Stimulated activated naive B cell treated with anti-CD40 and anti-IgM and Interleukin-4, amounts not matched to agents 10 μg/mL and 1 μg/mL and 100 μg/mL, for 72 hours (primary cell): ENCODE data around the gene UBE2R2.
"Not testable (repeated sequence)": the region's sequence is repeated elsewhere in the genome, so short reads cannot be mapped to it uniquely, and the experiment has no call there.

Experiments
- ATAC-seq, 2 donors: fragments of 150-1000 bp; cut with Tn5 transposase; replicated peaks; 2 replicates each; pipeline ENCODE4 v1.10.0; 2021; ENCODE audit warnings: moderate library complexity in 1 of 2
- DNase-seq: peaks from one replicate; pipeline ENCODE4 v3.0.0; 2021
- H3K27ac Mint-ChIP-seq: one replicate; pipeline ENCODE4 v1.8.0; 2022; ENCODE audit warnings: mild to moderate bottlenecking, mixed read lengths
- H3K27me3 Mint-ChIP-seq, 2 donors: one replicate each; pipeline ENCODE4 v1.8.0; 2022; ENCODE audit warnings: mixed read lengths in 2 of 2
- H3K36me3 Mint-ChIP-seq, 2 donors: one replicate each; pipeline ENCODE4 v1.8.0; 2022; ENCODE audit warnings: mixed read lengths in 2 of 2, mild to moderate bottlenecking in 1 of 2
- H3K4me1 Mint-ChIP-seq, 2 donors: one replicate each; pipeline ENCODE4 v1.8.0; 2022; ENCODE audit warnings: mixed read lengths in 2 of 2, mild to moderate bottlenecking in 1 of 2
- H3K4me3 Mint-ChIP-seq, 2 donors: one replicate each; pipeline ENCODE4 v1.8.0; 2022; ENCODE audit warnings: mild to moderate bottlenecking in 2 of 2, mixed read lengths in 2 of 2, moderate library complexity in 1 of 2
- H3K9me3 Mint-ChIP-seq, 2 donors: one replicate each; pipeline ENCODE4 v1.8.0; 2022; ENCODE audit warnings: mixed read lengths in 2 of 2, mild to moderate bottlenecking in 1 of 2

The UBE2R2 gene, protein sequence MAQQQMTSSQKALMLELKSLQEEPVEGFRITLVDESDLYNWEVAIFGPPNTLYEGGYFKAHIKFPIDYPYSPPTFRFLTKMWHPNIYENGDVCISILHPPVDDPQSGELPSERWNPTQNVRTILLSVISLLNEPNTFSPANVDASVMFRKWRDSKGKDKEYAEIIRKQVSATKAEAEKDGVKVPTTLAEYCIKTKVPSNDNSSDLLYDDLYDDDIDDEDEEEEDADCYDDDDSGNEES

DNA sequence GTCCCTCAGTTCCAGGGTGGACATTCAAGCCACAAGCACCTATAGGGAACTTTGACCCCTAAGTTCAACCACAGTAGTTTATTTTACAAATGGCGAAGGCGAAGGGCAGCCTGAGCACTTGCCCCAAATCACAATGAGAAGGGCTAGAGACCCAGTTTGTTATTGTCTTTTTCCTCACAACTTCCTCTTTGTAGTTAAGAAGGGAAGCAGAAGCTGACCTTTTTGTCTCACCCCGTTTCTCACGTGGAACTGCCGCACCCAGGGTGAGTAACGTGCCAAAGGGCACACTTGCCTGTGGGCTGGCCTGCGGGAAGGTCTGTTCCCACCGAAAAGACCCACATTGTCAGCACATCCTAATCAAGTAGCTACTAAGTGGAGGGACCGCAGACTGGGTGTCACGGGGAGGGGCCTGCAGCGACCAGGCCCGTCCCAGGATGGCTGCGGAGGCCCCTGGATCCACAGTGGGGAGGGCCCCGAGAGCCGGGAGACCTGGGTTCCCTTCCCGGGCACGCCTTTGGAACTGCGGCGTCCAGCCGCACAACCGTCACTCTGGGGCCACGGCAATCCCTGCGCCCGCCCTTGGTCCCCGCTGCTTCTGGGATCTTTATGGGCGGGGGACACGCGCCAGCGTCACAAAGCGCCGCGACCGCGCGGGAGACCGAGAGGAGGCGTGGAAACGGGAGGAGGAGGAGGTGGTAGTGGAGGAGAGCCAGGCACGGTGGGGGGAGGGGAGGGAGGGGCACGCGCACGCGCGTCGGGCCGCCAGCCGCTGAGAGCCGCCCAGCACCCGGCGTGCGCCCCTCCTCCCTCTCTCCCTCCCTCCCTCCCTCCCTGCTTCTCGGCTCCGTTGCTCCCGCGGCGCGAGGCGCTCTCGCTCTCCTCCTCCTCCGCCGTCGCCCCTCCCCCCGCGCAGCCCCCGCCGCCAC is at the start of gene UBE2R2:
Gene UBE2R2 (plus strand): TSS at position 834 of the 926 bp plus-strand sequence. CDS start 598 bp downstream, outside the sequence.
- DNase-seq = peak; percentile 87
- peak within 1 kb of the TSS; percentile 85 to 93 for H3K4me3 Mint-ChIP-seq
- peaks cover 30 to 63% of the 10 kb centered on the region in 2 donors for H3K4me1 Mint-ChIP-seq
- H3K9me3 Mint-ChIP-seq = no peaks in the 10 kb centered on the region
- no peaks in the 10 kb centered on the region for H3K27me3 Mint-ChIP-seq
- peaks cover 4 to 5% of the 10 kb centered on the region in 2 donors for H3K36me3 Mint-ChIP-seq
- peak within 1 kb of the TSS; percentile 98 for H3K27ac Mint-ChIP-seq
- peak; percentile 81 to 84 for ATAC-seq

DNA sequence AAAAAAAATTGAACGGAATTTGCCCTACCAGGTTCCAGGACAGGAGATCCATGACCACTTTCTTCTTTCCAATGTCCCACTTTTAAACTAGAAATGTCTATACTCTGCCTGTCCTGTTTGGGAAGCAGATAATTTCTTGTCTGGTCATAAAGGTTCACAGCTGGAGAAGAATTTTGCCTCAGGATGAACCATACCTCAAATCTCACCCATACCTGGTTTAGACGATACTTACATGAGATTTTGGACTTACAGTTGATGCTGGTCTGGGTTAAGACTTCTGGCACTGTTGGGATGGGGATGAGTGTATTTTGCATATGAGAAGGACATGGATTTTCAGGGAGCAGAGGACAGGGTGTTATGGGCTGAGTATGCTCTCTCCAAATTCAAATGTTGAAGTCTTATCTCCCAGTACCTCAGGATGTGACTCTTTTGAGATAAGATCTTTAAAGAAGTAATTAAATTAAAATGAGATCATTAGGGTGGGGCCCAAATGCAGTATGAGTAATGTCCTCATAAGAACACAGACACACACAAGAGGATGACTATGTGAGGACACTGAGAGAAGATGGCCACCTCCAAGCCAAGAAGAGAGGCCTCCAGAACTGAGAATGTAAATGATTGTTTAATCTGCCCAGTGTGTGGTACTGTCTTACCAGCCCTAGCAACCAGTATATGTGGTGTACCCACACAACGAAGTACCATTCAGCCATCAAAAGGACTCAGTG is 46.6 kb upstream of the UBE2R2 start:
- ATAC-seq, H3K9me3 Mint-ChIP-seq, DNase-seq, H3K4me3 Mint-ChIP-seq, H3K36me3 Mint-ChIP-seq, H3K27me3 Mint-ChIP-seq, H3K27ac Mint-ChIP-seq, H3K4me1 Mint-ChIP-seq: not testable (repeated sequence)

DNA sequence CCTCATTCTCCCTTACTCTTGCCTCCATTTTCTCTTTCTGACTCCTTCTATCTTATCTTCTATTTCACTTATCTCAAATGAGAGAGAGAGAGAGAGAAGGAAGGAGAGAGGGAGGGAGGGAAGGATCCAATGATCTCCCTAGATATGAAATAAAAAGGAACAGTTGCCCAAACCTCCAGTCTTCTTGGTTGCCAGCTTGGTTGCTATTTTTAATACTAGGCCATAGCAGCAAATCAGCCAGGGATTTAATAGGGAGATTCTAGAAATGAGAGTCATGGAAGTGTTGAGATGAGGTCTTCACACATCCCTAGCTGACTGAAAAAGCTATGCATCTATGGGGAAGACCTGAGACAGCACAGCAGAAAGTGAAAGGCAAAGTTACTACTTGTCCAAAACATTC is 43.8 kb upstream of the UBE2R2 start:
- not testable (repeated sequence) for H3K27ac Mint-ChIP-seq, DNase-seq, H3K9me3 Mint-ChIP-seq, H3K27me3 Mint-ChIP-seq, H3K4me1 Mint-ChIP-seq, ATAC-seq, H3K4me3 Mint-ChIP-seq, H3K36me3 Mint-ChIP-seq

DNA sequence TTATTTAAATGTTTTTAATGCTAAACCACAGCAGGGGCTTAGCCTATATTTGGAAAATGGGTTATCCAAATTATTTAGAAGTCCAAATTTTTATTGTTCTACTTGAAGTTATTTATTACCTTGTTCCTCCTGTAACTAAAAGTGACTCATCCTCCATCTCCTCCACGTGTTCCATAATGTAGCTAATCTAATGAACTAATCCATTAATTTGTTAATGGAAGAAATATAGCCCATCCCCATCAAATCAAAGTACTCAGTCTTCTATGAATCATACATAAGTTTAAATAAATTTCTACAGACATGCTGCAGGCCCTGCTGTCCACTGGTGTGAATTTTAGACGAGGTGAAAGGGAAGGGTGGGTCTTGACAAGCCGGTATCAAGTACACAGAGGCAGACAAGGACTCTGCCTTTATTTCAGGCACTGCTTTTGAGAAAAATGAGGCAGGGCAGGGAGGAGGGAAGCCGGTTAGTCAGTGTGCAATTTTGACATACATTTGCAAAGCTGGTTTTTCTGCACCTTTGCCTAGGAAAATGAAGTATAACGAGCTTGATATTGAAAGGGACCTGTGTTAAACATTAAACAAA is 42.8 kb upstream of the UBE2R2 start:
- H3K4me1 Mint-ChIP-seq, DNase-seq, H3K4me3 Mint-ChIP-seq, H3K9me3 Mint-ChIP-seq, H3K27ac Mint-ChIP-seq, H3K36me3 Mint-ChIP-seq, ATAC-seq, H3K27me3 Mint-ChIP-seq: not testable (repeated sequence)

DNA sequence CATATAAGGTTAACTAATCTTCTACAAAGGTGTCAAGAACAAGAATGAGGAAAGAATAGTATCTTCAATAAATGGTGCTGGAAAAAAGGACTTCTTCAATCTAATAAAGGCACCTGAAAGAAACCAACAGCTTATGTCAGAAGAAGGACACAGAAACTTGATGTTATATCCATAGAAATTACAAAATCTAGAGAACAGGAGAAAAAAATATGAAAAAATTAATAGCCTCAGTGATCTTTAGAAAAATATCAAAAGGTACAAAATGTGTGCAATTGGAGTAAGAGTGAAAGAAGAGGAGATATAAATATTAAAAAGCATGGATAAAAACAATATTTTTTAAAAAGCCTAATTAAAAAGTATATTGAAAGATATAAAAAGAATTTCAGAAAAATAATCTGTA is 40.4 kb upstream of the UBE2R2 start:
- H3K27ac Mint-ChIP-seq = no peak overlapping the region
- H3K36me3 Mint-ChIP-seq = no peaks in the 10 kb centered on the region
- H3K27me3 Mint-ChIP-seq = peaks cover 7 to 9% of the 10 kb centered on the region in 2 donors
- no peak for ATAC-seq
- H3K4me1 Mint-ChIP-seq = peaks cover 5 to 8% of the 10 kb centered on the region in 2 donors
- no peaks in the 10 kb centered on the region for H3K9me3 Mint-ChIP-seq
- no peak overlapping the region for H3K4me3 Mint-ChIP-seq
- no peak for DNase-seq

DNA sequence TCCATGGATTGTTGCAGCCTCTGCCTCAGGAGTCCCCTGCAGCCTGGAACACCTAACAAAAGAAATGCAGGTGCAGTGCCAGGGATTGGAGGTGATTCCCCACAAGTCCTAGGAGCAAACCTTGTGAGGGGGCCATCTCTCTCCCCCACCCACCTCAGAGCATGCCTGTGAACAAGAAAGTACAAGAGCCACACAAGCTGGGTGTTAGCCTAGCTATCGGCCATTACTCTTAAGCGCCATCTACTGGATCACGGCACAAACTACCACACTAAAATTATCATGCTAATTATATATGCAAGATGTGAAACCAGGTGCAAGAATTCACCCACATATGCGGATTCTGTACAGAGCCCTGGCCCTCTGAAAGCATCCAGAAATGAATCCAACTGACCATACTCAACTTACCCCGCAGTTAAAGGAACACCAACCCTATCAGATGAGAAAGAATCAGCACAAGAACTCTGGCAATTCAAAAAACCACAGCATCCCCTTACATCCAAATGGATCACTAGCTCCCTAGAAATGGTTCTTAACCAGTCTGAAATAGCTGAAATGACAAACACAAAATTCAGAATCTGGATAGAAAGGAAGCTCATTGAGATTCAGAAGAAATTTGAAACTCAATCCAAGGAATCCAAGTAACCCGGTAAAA is 38.1 kb upstream of the UBE2R2 start:
- ATAC-seq (peak; percentile 91), DNase-seq (peak; percentile 36)
- Mint-ChIP-seq H3K36me3 (no peaks in the 10 kb centered on the region), H3K27me3 (peaks cover 4 to 7% of the 10 kb centered on the region in 2 donors), H3K27ac (no peak overlapping the region), H3K9me3 (peaks cover 0 to 2% of the 10 kb centered on the region in 2 donors), H3K4me1 (peaks cover 5 to 8% of the 10 kb centered on the region in 2 donors), H3K4me3 (no peak overlapping the region)

DNA sequence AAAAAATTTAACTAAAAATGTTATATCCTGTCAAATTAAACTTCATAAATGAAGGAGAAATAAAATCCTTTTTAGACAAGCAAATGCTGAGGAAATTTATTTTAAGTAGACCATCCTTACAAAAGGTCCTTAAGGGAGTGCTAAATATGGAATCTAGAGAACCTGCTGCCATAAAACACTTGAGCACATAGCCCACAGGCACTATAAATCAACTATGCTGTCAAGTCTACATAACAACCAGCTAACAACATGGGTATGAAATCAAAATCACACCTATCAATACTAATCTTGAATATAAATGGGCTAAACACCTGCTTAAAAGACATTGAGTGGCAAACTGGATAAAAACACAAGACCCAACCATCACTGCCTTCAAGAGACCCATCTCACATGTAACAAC is 36.7 kb upstream of the UBE2R2 start:
- DNase-seq (no peak), ATAC-seq (no peak)
- Mint-ChIP-seq H3K27ac (no peak overlapping the region), H3K27me3 (peaks cover 0 to 7% of the 10 kb centered on the region in 2 donors), H3K36me3 (no peaks in the 10 kb centered on the region), H3K9me3 (peaks cover 0 to 2% of the 10 kb centered on the region in 2 donors), H3K4me3 (no peak overlapping the region), H3K4me1 (peaks cover 5 to 8% of the 10 kb centered on the region in 2 donors)

DNA sequence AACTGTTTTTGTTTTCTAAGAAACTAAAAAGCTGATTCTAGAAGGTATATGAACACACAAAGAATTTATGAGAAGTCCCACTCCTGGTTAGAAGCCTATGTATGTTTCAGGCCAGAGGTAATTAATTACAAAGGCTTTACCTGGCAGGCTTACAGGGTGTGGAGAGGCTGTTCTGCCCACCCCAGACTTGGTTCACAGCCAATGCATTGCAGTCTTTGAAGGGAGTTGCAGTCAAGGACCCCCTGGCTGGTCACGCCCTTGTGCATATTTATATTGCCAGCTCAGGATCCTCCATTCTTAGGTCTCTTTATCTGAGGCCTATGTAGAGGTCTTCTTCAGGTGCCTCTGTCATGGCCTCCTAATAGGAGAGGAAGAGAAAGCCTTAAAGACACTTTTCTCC is 35.2 kb upstream of the UBE2R2 start:
- Mint-ChIP-seq H3K4me1 (peaks cover 5 to 8% of the 10 kb centered on the region in 2 donors), H3K4me3 (no peak overlapping the region), H3K36me3 (no peaks in the 10 kb centered on the region), H3K27me3 (peaks cover 0 to 15% of the 10 kb centered on the region in 2 donors), H3K9me3 (peaks cover 0 to 2% of the 10 kb centered on the region in 2 donors), H3K27ac (no peak overlapping the region)
- ATAC-seq (no peak), DNase-seq (no peak)

DNA sequence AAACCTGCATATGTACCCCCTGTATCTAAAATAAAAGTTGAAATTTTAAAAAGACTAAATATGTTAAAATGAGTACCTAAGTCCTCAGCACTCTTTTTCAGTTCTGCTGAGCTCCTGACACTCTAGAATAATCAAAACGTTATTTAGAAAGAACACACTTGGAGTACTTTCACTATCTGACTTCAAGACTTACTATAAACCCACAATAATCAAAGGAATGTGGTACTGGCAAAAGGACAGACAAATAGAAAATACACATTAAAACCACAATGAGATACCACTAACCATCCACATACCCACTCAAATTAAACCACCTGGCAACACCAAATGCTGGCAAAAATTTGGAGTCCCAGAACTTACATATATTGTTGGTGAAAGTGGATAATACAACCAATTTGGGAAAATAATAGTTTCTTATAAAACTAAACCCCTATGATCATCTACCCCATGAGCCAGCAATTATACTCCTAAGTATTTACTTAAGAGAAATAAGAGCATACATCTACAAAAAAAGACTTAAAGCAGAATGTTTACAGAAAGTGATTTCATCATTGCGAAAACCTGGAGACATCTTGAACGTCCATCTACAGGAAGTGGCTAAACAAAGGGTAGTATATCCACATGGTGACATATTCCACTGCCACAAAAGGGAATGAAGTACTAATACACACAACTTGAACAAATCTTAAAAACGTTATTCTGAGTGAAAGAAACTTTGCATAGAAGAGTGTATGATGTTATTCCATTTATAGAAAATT is 34.4 kb upstream of the UBE2R2 start:
- Mint-ChIP-seq H3K36me3 (no peaks in the 10 kb centered on the region), H3K4me3 (no peak overlapping the region), H3K27ac (no peak overlapping the region), H3K9me3 (peaks cover 0 to 2% of the 10 kb centered on the region in 2 donors), H3K27me3 (peaks cover 0 to 15% of the 10 kb centered on the region in 2 donors), H3K4me1 (peaks cover 5 to 8% of the 10 kb centered on the region in 2 donors)
- DNase-seq (no peak), ATAC-seq (no peak)

DNA sequence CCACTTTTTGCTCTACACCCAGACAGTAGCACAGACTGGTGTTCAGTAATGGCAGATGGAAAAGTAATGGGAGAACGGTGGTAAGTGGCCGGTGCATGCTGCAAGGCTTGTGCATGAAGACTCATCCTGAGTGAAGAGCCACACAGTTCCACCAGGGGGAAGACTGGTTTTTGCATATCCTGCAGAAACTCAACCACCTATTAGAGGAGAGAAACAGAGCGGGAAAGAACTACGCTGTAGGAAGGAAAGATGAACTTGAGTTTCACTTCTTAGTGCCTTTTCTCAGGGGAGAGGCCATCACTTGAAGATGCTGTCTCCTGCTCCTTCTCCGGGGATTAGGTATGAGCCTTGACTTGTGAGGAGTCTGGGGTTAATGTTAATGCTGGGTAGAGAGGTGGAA is 31.0 kb upstream of the UBE2R2 start:
- DNase-seq (no peak), ATAC-seq (peak in 1 of 2 donors; percentile 23)
- peaks cover 0 to 15% of the 10 kb centered on the region in 2 donors for H3K27me3 Mint-ChIP-seq
- peaks cover 0 to 2% of the 10 kb centered on the region in 2 donors for H3K9me3 Mint-ChIP-seq
- H3K36me3 Mint-ChIP-seq = no peaks in the 10 kb centered on the region
- no peak overlapping the region for H3K27ac Mint-ChIP-seq
- H3K4me3 Mint-ChIP-seq = no peak overlapping the region
- H3K4me1 Mint-ChIP-seq = no peaks in the 10 kb centered on the region

GRCh38 chr9:33786681-33787080 is 30.3 kb upstream of the UBE2R2 start:
- H3K36me3 Mint-ChIP-seq = no peaks in the 10 kb centered on the region
- DNase-seq (no peak), ATAC-seq (no peak)
- no peaks in the 10 kb centered on the region for H3K4me1 Mint-ChIP-seq
- peaks cover 0 to 2% of the 10 kb centered on the region in 2 donors for H3K9me3 Mint-ChIP-seq
- H3K4me3 Mint-ChIP-seq = no peak overlapping the region
- H3K27me3 Mint-ChIP-seq = peaks cover 0 to 16% of the 10 kb centered on the region in 2 donors
- no peak overlapping the region for H3K27ac Mint-ChIP-seq

DNA sequence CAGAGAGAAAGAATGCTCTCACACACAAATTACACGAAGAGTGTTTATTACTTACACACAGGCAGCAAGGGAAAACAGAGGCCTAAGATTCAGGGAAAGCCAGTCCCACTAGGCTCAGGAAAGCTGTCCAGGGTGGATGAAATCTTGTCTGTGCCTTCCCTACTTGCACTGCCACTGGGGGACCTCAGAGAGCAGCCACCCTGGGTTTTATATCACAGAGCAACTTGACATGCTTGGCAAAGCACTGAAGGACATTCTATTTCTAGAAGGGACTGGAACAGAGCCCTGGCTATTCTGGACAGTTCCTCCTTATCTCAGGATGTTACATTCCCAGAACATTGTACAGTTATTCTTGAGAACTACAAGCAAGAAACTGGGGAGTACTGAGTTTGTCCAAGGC is 29.1 kb upstream of the UBE2R2 start:
- Mint-ChIP-seq H3K27me3 (peaks cover 0 to 21% of the 10 kb centered on the region in 2 donors), H3K4me1 (no peaks in the 10 kb centered on the region), H3K27ac (no peak overlapping the region), H3K9me3 (peaks cover 0 to 2% of the 10 kb centered on the region in 2 donors), H3K36me3 (no peaks in the 10 kb centered on the region), H3K4me3 (no peak overlapping the region)
- DNase-seq (no peak), ATAC-seq (no peak)

DNA sequence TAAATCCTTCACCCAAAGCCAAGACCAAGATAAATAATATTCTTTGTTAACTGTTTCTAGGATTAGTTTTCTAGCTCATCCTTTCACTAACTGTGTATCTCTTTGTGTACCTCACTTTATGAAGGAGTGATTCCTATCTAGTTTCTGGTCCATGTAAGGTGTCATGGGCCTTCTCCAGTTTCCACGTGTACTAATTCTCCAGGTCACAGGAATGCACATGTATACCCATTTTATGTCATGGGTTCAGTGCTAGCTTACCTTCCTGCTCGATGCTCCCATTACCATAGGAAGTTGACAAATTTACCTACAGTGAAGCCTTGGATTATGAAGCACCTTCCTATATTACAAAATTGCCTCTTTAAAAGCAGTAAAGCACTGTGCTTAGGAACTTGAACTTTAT is 27.5 kb upstream of the UBE2R2 start:
- ATAC-seq, H3K4me3 Mint-ChIP-seq, H3K4me1 Mint-ChIP-seq, H3K27ac Mint-ChIP-seq, H3K9me3 Mint-ChIP-seq, H3K36me3 Mint-ChIP-seq, DNase-seq: not testable (repeated sequence)
- peaks cover 0 to 15% of the 10 kb centered on the region in 2 donors for H3K27me3 Mint-ChIP-seq
